Peyer's patch (tissue), 4 donors: Measurements from ENCODE around the gene MISP. TPM values are rescaled to one million over a fixed set of nuclear protein-coding genes. Genes with fewer than 3 reads are reported as not detected.

Experiments
- DNase-seq, 3 donors: peaks; one replicate each; pipeline ENCODE4 v3.0.0-alpha.2; 2017 to 2019
- H3K27ac ChIP-seq, 4 donors: fragments of 200-600 bp; sonication (generic); one replicate each; pipeline ENCODE4 v1.5.1; 2016 to 2019
- H3K27me3 ChIP-seq, 2 donors: fragments of 200-600 bp; sonication (generic); one replicate each; pipeline ENCODE4 v1.5.1; 2019
- H3K36me3 ChIP-seq, 3 donors: fragments of 200-600 bp; sonication (generic); one replicate each; pipeline ENCODE4 v1.5.1; 2016 to 2019
- H3K4me1 ChIP-seq, 4 donors: fragments of 200-600 bp; sonication (generic); one replicate each; pipeline ENCODE4 v1.5.1; 2016 to 2019
- H3K4me3 ChIP-seq, 4 donors: fragments of 200-600 bp; sonication (generic); 1 replicate in 3 of 4; 2 replicates in 1 of 4; pipeline ENCODE4 v1.5.1; 2016 to 2019; ENCODE audit warnings: mild to moderate bottlenecking in 1 of 4
- H3K9me3 ChIP-seq, 4 donors: fragments of 200-600 bp; sonication (generic); one replicate each; pipeline ENCODE4 v1.5.1; 2016 to 2019; ENCODE audit warnings: mild to moderate bottlenecking in 1 of 4
- CTCF ChIP-seq, 6 experiments: fragments of 450-650 bp in 4 of 6; fragments of 200-600 bp in 2 of 6; sonication (generic) in 1 of 6; IDR thresholded peaks; one replicate each; pipeline ENCODE4 v1.5.1; 2017 to 2019; ENCODE audit warnings: antibody characterized with exemption in 6 of 6, mild to moderate bottlenecking in 3 of 6, moderate library complexity in 1 of 6
- POLR2A ChIP-seq, 2 donors: fragments of 450-650 bp; IDR thresholded peaks; one replicate each; pipeline ENCODE4 v1.5.1; 2017; ENCODE audit warnings: antibody characterized with exemption in 2 of 2, mild to moderate bottlenecking in 2 of 2, moderate library complexity in 2 of 2
- total RNA-seq, 4 donors: library from RNA; depleted of rRNA; stranded (reverse); fragments of >200 nt; gene quantifications; one replicate each; pipeline ENCODE4 v1.1.0, GENCODE V29; 2016

Gene MISP
- total RNA-seq, 4 donors from 2014 or later, result 116 to 828 (median 637) TPM

GRCh38 chr19:751501-752341, 809 bp downstream of the MISP start:
- peaks cover 0 to 7% (median 0%) of the 10 kb centered on the region in 3 donors for H3K36me3 ChIP-seq
- H3K27me3 ChIP-seq, result no peaks in the 10 kb centered on the region
- no peak for TF ChIP-seq CTCF (IDR thresholded peaks at IDR 0.05)
- peak; percentile 86 to 88 for TF ChIP-seq POLR2A (IDR thresholded peaks at IDR 0.05)
- peak in 2 of 3 donors; percentile 90 to 92 for DNase-seq
- peak overlapping the region in 3 of 4 donors; percentile 98 to 99 (median 98) for H3K27ac ChIP-seq
- peak overlapping the region in 3 of 4 donors; percentile 41 to 63 (median 58) for H3K4me3 ChIP-seq
- H3K4me1 ChIP-seq, result peaks cover 0 to 23% (median 0%) of the 10 kb centered on the region in 4 donors
- H3K9me3 ChIP-seq, result peaks cover 0 to 11% (median 0%) of the 10 kb centered on the region in 4 donors

- H3K27ac ChIP-seq, result peak overlapping the region; percentile 38 to 99 (median 98)
- H3K4me1 ChIP-seq, result peaks cover 0 to 23% (median 0%) of the 10 kb centered on the region in 4 donors
- peak in 2 of 3 donors; percentile 92 to 93 for DNase-seq
- TF ChIP-seq CTCF (IDR thresholded peaks at IDR 0.05) (no peak), POLR2A (IDR thresholded peaks at IDR 0.05) (peak; percentile 79 to 92)
- H3K9me3 ChIP-seq, result peaks cover 0 to 6% (median 0%) of the 10 kb centered on the region in 4 donors
- H3K36me3 ChIP-seq, result peaks cover 0 to 18% (median 0%) of the 10 kb centered on the region in 3 donors
- H3K4me3 ChIP-seq, result peak overlapping the region in 3 of 4 donors; percentile 33 to 63 (median 58)
- no peaks in the 10 kb centered on the region for H3K27me3 ChIP-seq
Measured at GRCh38 chr19:752652-753517, 2.0 kb downstream of the MISP start.

GRCh38 chr19:754530-754929, 3.6 kb downstream of the MISP start:
- peak in 1 of 3 donors; percentile 76 for DNase-seq
- peaks cover 0 to 28% (median 0%) of the 10 kb centered on the region in 3 donors for H3K36me3 ChIP-seq
- peaks cover 0 to 27% (median 0%) of the 10 kb centered on the region in 4 donors for H3K4me1 ChIP-seq
- peak overlapping the region in 3 of 4 donors; percentile 98 to 99 (median 98) for H3K27ac ChIP-seq
- H3K27me3 ChIP-seq, result no peaks in the 10 kb centered on the region
- H3K4me3 ChIP-seq, result peak overlapping the region in 2 of 4 donors; percentile 58 to 63
- peaks cover 0 to 14% (median 0%) of the 10 kb centered on the region in 4 donors for H3K9me3 ChIP-seq
- TF ChIP-seq POLR2A (IDR thresholded peaks at IDR 0.05) (peak in 1 of 2 donors; percentile 47), CTCF (IDR thresholded peaks at IDR 0.05) (no peak)

DNA sequence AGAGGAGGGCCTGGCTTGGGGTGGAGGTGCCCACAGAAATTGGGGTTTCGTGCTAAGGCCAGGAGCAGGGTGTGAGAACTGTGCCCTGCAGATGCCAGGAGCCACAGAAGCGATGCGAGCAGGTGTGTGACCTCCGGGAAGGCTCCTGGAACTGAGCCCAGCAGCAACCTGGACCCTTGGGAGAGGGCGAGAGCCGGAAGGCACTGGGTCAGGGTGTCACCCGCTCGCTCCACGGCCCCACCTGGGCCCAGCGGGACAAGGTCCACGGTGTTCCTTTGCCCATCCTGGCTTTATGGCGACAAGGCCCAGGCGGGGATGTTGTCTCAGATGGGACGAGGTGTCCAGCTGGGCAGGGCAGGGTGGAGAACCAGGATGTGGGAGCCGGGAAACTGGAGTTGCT, 4.2 kb downstream of the MISP start:
- Histone ChIP-seq H3K36me3 (peaks cover 0 to 31% (median 0%) of the 10 kb centered on the region in 3 donors), H3K4me1 (peaks cover 0 to 27% (median 0%) of the 10 kb centered on the region in 4 donors), H3K27me3 (no peaks in the 10 kb centered on the region), H3K9me3 (peaks cover 0 to 14% (median 0%) of the 10 kb centered on the region in 4 donors), H3K27ac (peak overlapping the region in 3 of 4 donors; percentile 98 to 99 (median 98)), H3K4me3 (peak overlapping the region in 2 of 4 donors; percentile 58 to 63)
- DNase-seq, result peak in 2 of 3 donors; percentile 92 to 96
- no peak for TF ChIP-seq CTCF (IDR thresholded peaks at IDR 0.05)
- peak; percentile 79 to 91 for TF ChIP-seq POLR2A (IDR thresholded peaks at IDR 0.05)

GRCh38 chr19:756236-756635, 5.3 kb downstream of the MISP start:
- Histone ChIP-seq H3K27me3 (no peaks in the 10 kb centered on the region), H3K4me1 (peaks cover 0 to 27% (median 0%) of the 10 kb centered on the region in 4 donors), H3K36me3 (peaks cover 0 to 43% (median 0%) of the 10 kb centered on the region in 3 donors), H3K9me3 (peaks cover 0 to 14% (median 0%) of the 10 kb centered on the region in 4 donors), H3K4me3 (peak overlapping the region in 1 of 4 donors; percentile 34), H3K27ac (peak overlapping the region in 2 of 4 donors; percentile 98 to 99)
- DNase-seq, result peak in 1 of 3 donors; percentile 71
- TF ChIP-seq CTCF (IDR thresholded peaks at IDR 0.05) (no peak), POLR2A (IDR thresholded peaks at IDR 0.05) (no peak)
